AG04449 (cell line): ENCODE data around the gene FERMT3.
"Not testable (repeated sequence)": the region's sequence is repeated elsewhere in the genome, so short reads cannot be mapped to it uniquely, and the experiment has no call there.

Experiments used
- CTCF ChIA-PET: fragments of 350-600 bp; formaldehyde crosslinking; extraction: SDS; loops from one replicate; lab custom pipeline; 2021; ENCODE audit warnings: antibody characterized with exemption; lab: Yijun Ruan, JAX
- POLR2A ChIA-PET: fragments of 400-600, 350-600 bp; formaldehyde crosslinking; extraction: SDS; loops from one replicate; lab custom pipeline; 2020; ENCODE audit warnings: antibody characterized with exemption, inconsistent platforms; lab: Yijun Ruan, JAX
- DNase-seq: peaks from one replicate; pipeline ENCODE4 v3.0.0-alpha.2; 2010; ENCODE audit warnings: low read depth, low spot score
- H3K4me3 ChIP-seq: 2 replicates; pipeline ENCODE4 v1.5.1; 2011; ENCODE audit warnings: low read depth, mild to moderate bottlenecking, control low read depth, low read length
- TF ChIP-seq, protein P1 (sequence below): IDR thresholded peaks from one replicate; pipeline ENCODE4 v1.5.1; 2011; ENCODE audit warnings: mild to moderate bottlenecking, moderate library complexity, low read length, control low read depth, inconsistent platforms; ENCODE audit not compliant: insufficient read depth; ENCODE audit errors: missing control alignments

Gene FERMT3

GRCh38 chr11:64206457-64207255 lies at the start of gene FERMT3:
Gene FERMT3 (plus strand): TSS chr11:64206721. CDS start chr11:64207365, 644 bp downstream.
- POLR2A ChIA-PET, result interaction anchor here (0.7 to 1.8 kb wide), 6 partner anchors 8 to 111 kb away, joined by 3 to 6 read pairs (median 4); partner anchors contain the start of genes PLCB3, PRDX5 and TRMT112
- DNase-seq, result no peak
- no peak within 1 kb of the TSS; the same call in 1 of the 2 replicates for H3K4me3 ChIP-seq
- TF ChIP-seq, protein P1, sequence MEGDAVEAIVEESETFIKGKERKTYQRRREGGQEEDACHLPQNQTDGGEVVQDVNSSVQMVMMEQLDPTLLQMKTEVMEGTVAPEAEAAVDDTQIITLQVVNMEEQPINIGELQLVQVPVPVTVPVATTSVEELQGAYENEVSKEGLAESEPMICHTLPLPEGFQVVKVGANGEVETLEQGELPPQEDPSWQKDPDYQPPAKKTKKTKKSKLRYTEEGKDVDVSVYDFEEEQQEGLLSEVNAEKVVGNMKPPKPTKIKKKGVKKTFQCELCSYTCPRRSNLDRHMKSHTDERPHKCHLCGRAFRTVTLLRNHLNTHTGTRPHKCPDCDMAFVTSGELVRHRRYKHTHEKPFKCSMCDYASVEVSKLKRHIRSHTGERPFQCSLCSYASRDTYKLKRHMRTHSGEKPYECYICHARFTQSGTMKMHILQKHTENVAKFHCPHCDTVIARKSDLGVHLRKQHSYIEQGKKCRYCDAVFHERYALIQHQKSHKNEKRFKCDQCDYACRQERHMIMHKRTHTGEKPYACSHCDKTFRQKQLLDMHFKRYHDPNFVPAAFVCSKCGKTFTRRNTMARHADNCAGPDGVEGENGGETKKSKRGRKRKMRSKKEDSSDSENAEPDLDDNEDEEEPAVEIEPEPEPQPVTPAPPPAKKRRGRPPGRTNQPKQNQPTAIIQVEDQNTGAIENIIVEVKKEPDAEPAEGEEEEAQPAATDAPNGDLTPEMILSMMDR, result no peak
- CTCF ChIA-PET, result interaction anchor here (0.7 to 11.7 kb wide), 16 partner anchors 10 to 148 kb away, joined by 3 to 305 read pairs (median 4); partner anchors contain the start of genes CATSPERZ, ESRRA, NUDT22 and PLCB3

DNA sequence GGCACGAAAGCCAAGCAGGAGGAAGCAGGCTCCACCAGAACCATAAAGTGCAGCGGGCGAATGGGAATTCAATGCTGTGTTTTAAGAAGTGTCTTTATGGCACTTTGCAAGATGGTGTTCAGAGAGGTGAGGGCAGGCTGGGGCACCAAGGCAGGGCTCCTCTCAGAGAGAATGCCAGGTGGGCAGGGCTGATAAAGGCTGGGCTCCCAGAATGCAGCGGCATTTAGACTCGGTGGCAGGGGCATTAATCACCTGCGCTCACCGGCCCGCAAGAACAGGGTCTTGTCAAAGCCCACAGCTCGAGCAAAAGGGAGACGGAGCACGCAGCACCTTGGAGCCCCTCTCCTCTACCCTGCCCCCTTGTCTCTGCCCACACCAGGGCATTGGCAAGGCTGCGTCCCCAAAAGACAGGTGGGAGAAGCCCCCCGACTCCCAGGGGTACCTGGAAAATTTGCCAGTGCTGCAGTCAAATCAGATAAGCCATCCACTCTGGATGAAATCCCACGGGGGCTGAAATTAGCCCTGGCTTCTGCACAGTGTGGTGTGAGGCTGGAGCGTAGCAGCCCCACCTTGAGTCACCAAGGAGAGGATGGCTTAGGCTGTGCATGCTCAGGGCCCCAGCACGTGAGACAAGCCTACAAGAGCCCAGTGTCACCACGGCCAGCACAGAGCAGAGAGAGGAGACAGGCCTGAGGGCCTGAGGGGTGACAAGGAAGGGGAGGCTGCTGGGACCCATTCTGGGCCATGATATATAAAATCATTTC lies 48.7 kb upstream of the FERMT3 start:
- no peak overlapping the region for H3K4me3 ChIP-seq
- CTCF ChIA-PET, result interaction anchor here (17.9 kb wide), 1 partner anchor 154 kb away, joined by 591 read pairs; no protein-coding TSS in a partner anchor
- no peak for DNase-seq
- TF ChIP-seq, protein P1, result no peak
- POLR2A ChIA-PET, result no interaction called here

DNA sequence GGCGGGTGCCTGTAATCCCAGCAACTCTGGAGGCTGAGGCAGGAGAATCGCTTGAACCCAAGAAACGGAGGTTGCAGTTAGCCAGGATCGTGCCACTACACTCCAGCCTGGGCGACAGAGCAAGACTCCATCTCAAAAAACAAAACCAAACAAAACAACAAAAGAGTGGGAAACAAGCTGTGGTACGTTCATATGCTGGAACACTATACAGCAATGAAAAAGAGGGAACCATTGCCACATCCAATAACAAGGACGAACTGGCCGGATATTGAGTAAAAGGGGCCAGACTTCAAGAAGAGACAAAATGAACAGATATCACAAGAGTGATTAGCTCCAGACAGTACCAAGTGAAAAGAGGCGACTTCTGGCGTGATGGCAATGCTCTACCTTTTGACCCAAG lies 45.5 kb upstream of the FERMT3 start:
- H3K4me3 ChIP-seq, result no peak overlapping the region
- CTCF ChIA-PET, result interaction anchor here (2.0 to 9.3 kb wide), 2 partner anchors 9 to 160 kb away, joined by 8 to 96 read pairs; no protein-coding TSS in a partner anchor
- POLR2A ChIA-PET, result no interaction called here
- no peak for DNase-seq
- TF ChIP-seq, protein P1, result no peak

DNA sequence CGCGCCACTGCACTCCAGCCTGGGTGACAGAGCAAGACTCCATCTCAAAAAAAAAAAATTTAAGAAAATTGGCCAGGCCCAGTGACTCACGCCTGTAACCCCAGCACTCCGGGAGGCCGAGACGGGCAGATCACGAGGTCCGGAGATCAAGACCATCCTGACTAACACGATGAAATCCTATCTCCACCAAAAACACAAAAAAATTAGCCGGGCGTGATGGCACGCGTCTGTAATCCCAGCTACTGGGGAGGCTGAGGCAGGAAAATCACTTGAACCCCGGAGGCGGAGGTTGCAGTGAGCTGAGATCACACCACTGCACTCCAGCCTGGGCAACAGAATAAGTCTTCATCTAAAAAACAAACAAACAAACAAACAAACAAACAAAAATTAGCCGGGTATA lies 43.8 kb upstream of the FERMT3 start:
- POLR2A ChIA-PET, result interaction anchor here (1.7 kb wide), 1 partner anchor 23 kb away, joined by 4 read pairs; the partner anchor contains the start of gene STIP1
- CTCF ChIA-PET, result interaction anchor here (0.8 to 9.3 kb wide), 5 partner anchors 11 to 327 kb away, joined by 3 to 96 read pairs (median 5); no protein-coding TSS in a partner anchor
- not testable (repeated sequence) for H3K4me3 ChIP-seq, DNase-seq

DNA sequence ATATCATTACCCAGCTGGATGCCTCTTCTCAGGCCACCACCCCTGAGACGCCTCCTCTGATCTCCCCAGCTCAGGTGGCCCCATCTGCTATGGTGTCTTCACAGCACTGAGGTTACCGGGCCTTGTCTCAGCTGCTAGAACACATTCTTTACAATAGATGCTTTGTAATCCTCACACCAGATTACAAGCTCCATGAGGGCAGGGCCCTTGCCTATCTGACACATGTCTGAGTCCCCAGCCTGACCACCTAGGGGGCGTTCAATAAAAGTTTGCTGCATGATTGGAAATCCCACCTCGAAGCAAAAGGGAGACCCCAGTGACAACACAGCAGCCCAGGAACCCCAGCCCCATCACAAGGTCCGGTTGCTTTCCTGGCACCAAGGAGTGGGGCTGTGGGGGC lies 42.6 kb upstream of the FERMT3 start:
- CTCF ChIA-PET, result interaction anchor here (1.0 to 9.3 kb wide), 7 partner anchors 12 to 329 kb away, joined by 3 to 96 read pairs (median 4); no protein-coding TSS in a partner anchor
- DNase-seq, result no peak

More for the DNA sequence above, 42.6 kb upstream of the FERMT3 start:
- TF ChIP-seq, protein P1, result no peak
- POLR2A ChIA-PET, result no interaction called here
- no peak overlapping the region for H3K4me3 ChIP-seq
